Gastroesophageal sphincter (tissue), 4 donors: ENCODE results near the gene EVL. TPM values are rescaled to one million over a fixed set of nuclear protein-coding genes. Genes with fewer than 3 reads are reported as not detected.

ENCODE experiments used
- ATAC-seq: fragments of 150-250 bp; one replicate; pipeline ENCODE4 v1.9.1; 2016; ENCODE audit warnings: mild to moderate bottlenecking, moderate library complexity
- H3K27ac ChIP-seq, 4 donors: fragments of 200-600 bp; sonication (generic) in 3 of 4; 1 replicate in 3 of 4; 2 replicates in 1 of 4; pipeline ENCODE4 v1.5.1; 2016 to 2019
- H3K27me3 ChIP-seq: fragments of 200-600 bp; sonication (generic); one replicate; pipeline ENCODE4 v1.5.1; 2019
- H3K36me3 ChIP-seq, 2 donors: fragments of 200-600 bp; sonication (generic); one replicate each; pipeline ENCODE4 v1.5.1; 2019; ENCODE audit warnings: control low read depth in 1 of 2
- H3K4me1 ChIP-seq, 3 donors: fragments of 200-600 bp; sonication (generic); 1 replicate in 2 of 3; 2 replicates in 1 of 3; pipeline ENCODE4 v1.5.1; 2016 to 2019; ENCODE audit warnings: control low read depth in 2 of 3
- H3K4me3 ChIP-seq, 2 donors: fragments of 200-600 bp; sonication (generic); one replicate each; pipeline ENCODE4 v1.5.1; 2019; ENCODE audit warnings: mild to moderate bottlenecking in 1 of 2, moderate library complexity in 1 of 2
- H3K9me3 ChIP-seq, 3 donors: fragments of 200-600 bp; sonication (generic); one replicate each; pipeline ENCODE4 v1.5.1; 2017 to 2019; ENCODE audit warnings: control low read depth in 2 of 3
- CTCF ChIP-seq, 4 experiments: fragments of 200-600 bp in 2 of 4; fragments of 450-650 bp in 2 of 4; sonication (generic) in 1 of 4; IDR thresholded peaks; one replicate each; pipeline ENCODE4 v1.5.1; 2017 to 2019; ENCODE audit warnings: antibody characterized with exemption in 4 of 4, mild to moderate bottlenecking in 2 of 4, moderate library complexity in 2 of 4
- EP300 ChIP-seq: sonication (generic); formaldehyde crosslinking; IDR thresholded peaks from one replicate; pipeline ENCODE4 v1.6.1; 2017; ENCODE audit warnings: antibody characterized with exemption, mild to moderate bottlenecking
- POLR2A ChIP-seq, 2 donors: fragments of 450-650 bp; IDR thresholded peaks; one replicate each; pipeline ENCODE4 v1.6.1; 2017; ENCODE audit warnings: antibody characterized with exemption in 2 of 2, mild to moderate bottlenecking in 2 of 2, moderate library complexity in 1 of 2
- POLR2AphosphoS5 ChIP-seq: sonication (generic); formaldehyde crosslinking; IDR thresholded peaks from one replicate; pipeline ENCODE4 v1.6.1; 2017; ENCODE audit warnings: antibody characterized with exemption
- WGBS, 2 donors: methylation state at CpG; one replicate each; pipeline ENCODE4 v1.1.5; 2018; ENCODE audit warnings: low coverage in 1 of 2; 5-methylcytosine and 5-hydroxymethylcytosine counted together
- total RNA-seq, 4 donors: library from RNA; depleted of rRNA; stranded (reverse); fragments of >200 nt; gene quantifications; one replicate each; pipeline ENCODE4 v1.1.0, GENCODE V29; 2016

Gene EVL
- total RNA-seq, 4 donors from 2014 or later: 36.1 to 42.6 (median 38.5) TPM

DNA sequence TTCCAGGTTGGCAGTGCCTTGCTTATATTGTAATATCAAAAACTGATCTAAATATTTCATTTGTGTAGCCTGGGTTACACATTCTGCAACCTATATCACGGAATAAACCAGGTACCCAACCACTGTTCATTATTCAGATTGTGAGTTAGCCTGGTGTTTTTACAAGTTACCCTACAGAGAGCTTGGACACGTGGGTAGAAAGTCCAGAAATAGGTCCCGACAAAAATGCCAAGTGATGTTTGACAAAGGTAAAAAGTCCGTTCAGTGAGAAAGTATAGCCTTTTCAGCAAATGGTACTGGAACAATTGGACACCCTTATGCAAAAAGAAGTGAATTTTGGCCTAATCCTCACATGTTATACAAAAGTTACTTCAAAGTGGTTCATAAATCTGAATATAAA is 17.6 kb upstream of the EVL start:
- no peak overlapping the region for H3K27ac ChIP-seq
- H3K9me3 ChIP-seq: no peaks in the 10 kb centered on the region
- 74 to 88% methylated on average over 4 of the region's 4 CpGs for WGBS, 2 donors
- TF ChIP-seq POLR2AphosphoS5 (no peak), EP300 (no peak), POLR2A (IDR thresholded peaks at IDR 0.05) (no peak), CTCF (IDR thresholded peaks at IDR 0.05) (no peak)
- H3K36me3 ChIP-seq: no peaks in the 10 kb centered on the region
- peaks cover 0 to 8% (median 0%) of the 10 kb centered on the region in 3 donors for H3K4me1 ChIP-seq
- no peaks in the 10 kb centered on the region for H3K27me3 ChIP-seq
- ATAC-seq: no peak
- H3K4me3 ChIP-seq: no peak overlapping the region

DNA sequence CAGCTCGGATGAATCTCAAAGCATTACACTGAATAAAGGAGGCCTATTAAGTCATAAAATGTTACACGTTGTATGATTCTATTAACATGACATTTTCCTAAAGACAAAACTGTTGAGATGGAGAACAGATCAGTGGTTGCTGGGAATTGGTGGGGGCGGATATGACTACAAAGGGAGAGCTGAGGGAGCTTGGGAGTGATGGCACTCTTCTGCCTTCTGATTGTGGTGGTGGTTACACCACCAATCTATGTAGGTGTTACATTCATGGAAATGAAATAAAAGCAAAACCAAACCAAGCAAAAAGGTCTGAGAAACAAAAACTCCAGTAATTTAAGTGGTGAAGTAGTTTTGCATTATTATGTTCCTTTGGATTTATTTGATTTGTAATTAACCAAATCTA is 16.4 kb upstream of the EVL start:
- no peaks in the 10 kb centered on the region for H3K27me3 ChIP-seq
- H3K4me3 ChIP-seq: no peak overlapping the region
- no peak for TF ChIP-seq POLR2A (IDR thresholded peaks at IDR 0.05)
- no peak for TF ChIP-seq POLR2AphosphoS5
- TF ChIP-seq EP300: no peak
- TF ChIP-seq CTCF (IDR thresholded peaks at IDR 0.05): no peak
- peaks cover 0 to 8% (median 0%) of the 10 kb centered on the region in 3 donors for H3K4me1 ChIP-seq
- H3K9me3 ChIP-seq: no peaks in the 10 kb centered on the region
- H3K27ac ChIP-seq: no peak overlapping the region
- H3K36me3 ChIP-seq: no peaks in the 10 kb centered on the region
- ATAC-seq: no peak
- WGBS, 2 donors: 75% methylated on average over 3 of the region's 3 CpGs

- Histone ChIP-seq H3K27ac (no peak overlapping the region), H3K36me3 (no peaks in the 10 kb centered on the region), H3K9me3 (no peaks in the 10 kb centered on the region), H3K4me3 (no peak overlapping the region), H3K27me3 (no peaks in the 10 kb centered on the region), H3K4me1 (peaks cover 0 to 8% (median 0%) of the 10 kb centered on the region in 3 donors)
- peak; percentile 62 for ATAC-seq
- WGBS, 2 donors: 57 to 58% methylated on average over 2 of the region's 2 CpGs
- TF ChIP-seq CTCF (IDR thresholded peaks at IDR 0.05): no peak
- no peak for TF ChIP-seq POLR2AphosphoS5
- TF ChIP-seq EP300: no peak
- no peak for TF ChIP-seq POLR2A (IDR thresholded peaks at IDR 0.05)
These were observed 16.0 kb upstream of the EVL start for GRCh38 chr14:100049220-100049619.

- Histone ChIP-seq H3K27me3 (no peaks in the 10 kb centered on the region), H3K36me3 (no peaks in the 10 kb centered on the region), H3K27ac (no peak overlapping the region), H3K4me3 (no peak overlapping the region), H3K9me3 (no peaks in the 10 kb centered on the region), H3K4me1 (peaks cover 0 to 8% (median 0%) of the 10 kb centered on the region in 3 donors)
- WGBS, 2 donors: 78 to 85% methylated on average over 2 of the region's 2 CpGs
- no peak for ATAC-seq
- TF ChIP-seq POLR2AphosphoS5 (no peak), EP300 (no peak), POLR2A (IDR thresholded peaks at IDR 0.05) (no peak), CTCF (IDR thresholded peaks at IDR 0.05) (no peak)
These were observed 14.1 kb upstream of the EVL start for GRCh38 chr14:100051103-100051502.

- Histone ChIP-seq H3K9me3 (no peaks in the 10 kb centered on the region), H3K27ac (no peak overlapping the region), H3K4me1 (peaks cover 0 to 8% (median 0%) of the 10 kb centered on the region in 3 donors), H3K4me3 (no peak overlapping the region), H3K36me3 (no peaks in the 10 kb centered on the region), H3K27me3 (no peaks in the 10 kb centered on the region)
- TF ChIP-seq CTCF (IDR thresholded peaks at IDR 0.05) (no peak), EP300 (no peak), POLR2AphosphoS5 (no peak), POLR2A (IDR thresholded peaks at IDR 0.05) (no peak)
- no peak for ATAC-seq
- WGBS, 2 donors: 71 to 81% methylated on average over 2 to 5 of the region's 5 CpGs
These were observed 13.7 kb upstream of the EVL start for GRCh38 chr14:100051543-100051942.
